ENCODE results near the gene ATL2.

- no peak for TF ChIP-seq TAF1 (IDR thresholded peaks at IDR 0.05; ENCODE audit: low read depth)
- no peak for TF ChIP-seq EP300 (IDR thresholded peaks at IDR 0.05; ENCODE audit: borderline replicate concordance)
- TF ChIP-seq YY1 (IDR thresholded peaks at IDR 0.05; ENCODE audit: low read depth) = no peak
- TF ChIP-seq TEAD4 (IDR thresholded peaks at IDR 0.05) = no peak
- TF ChIP-seq RAD21 (IDR thresholded peaks at IDR 0.05; ENCODE audit: low read depth) = no peak
- no peak for TF ChIP-seq REST (IDR thresholded peaks at IDR 0.05; ENCODE audit: low read depth)
These were observed 6.4 kb downstream of the ATL2 start for GRCh38 chr2:38370664-38371063.
